NCI-H1092 (cell line): ENCODE results near the gene ZCCHC2.
A peak's percentile ranks its signal among the peaks of the same experiment; 100 is the strongest.

ENCODE experiments used
- DNase-seq: peaks from one replicate; lab custom pipeline; 2025; lab: John Stamatoyannopoulos, UW

The ZCCHC2 gene

GRCh38 chr18:62522504-62523254, at the start of gene ZCCHC2:
Gene ZCCHC2 (plus strand): TSS chr18:62523025. CDS start chr18:62523425, 400 bp downstream.
- DNase-seq, result peak; percentile 96

GRCh38 chr18:62479574-62479973, 43.3 kb upstream of the ZCCHC2 start:
- no peak for DNase-seq

- DNase-seq, result no peak
These were observed 41.9 kb upstream of the ZCCHC2 start for GRCh38 chr18:62480927-62481326.

GRCh38 chr18:62484941-62485340, 37.9 kb upstream of the ZCCHC2 start:
- DNase-seq, result no peak

- DNase-seq, result no peak
These were observed 37.1 kb upstream of the ZCCHC2 start for GRCh38 chr18:62485684-62486083.

- no peak for DNase-seq
These were observed 36.4 kb upstream of the ZCCHC2 start for GRCh38 chr18:62486290-62486964.

GRCh38 chr18:62487161-62487560, 35.7 kb upstream of the ZCCHC2 start:
- no peak for DNase-seq

- no peak for DNase-seq
These were observed 31.7 kb upstream of the ZCCHC2 start for GRCh38 chr18:62490967-62491695.

- no peak for DNase-seq
These were observed 29.6 kb upstream of the ZCCHC2 start for GRCh38 chr18:62493033-62493862.

- DNase-seq, result no peak
These were observed 28.1 kb upstream of the ZCCHC2 start for GRCh38 chr18:62494764-62495163.

GRCh38 chr18:62496262-62496661, 26.6 kb upstream of the ZCCHC2 start:
- DNase-seq, result no peak

- no peak for DNase-seq
These were observed 25.5 kb upstream of the ZCCHC2 start for GRCh38 chr18:62497190-62497772.

GRCh38 chr18:62498616-62499262, 24.1 kb upstream of the ZCCHC2 start:
- DNase-seq, result no peak

- DNase-seq, result no peak
These were observed 23.6 kb upstream of the ZCCHC2 start for GRCh38 chr18:62499263-62499650.

- DNase-seq, result no peak
These were observed 22.7 kb upstream of the ZCCHC2 start for GRCh38 chr18:62500174-62500573.

- no peak for DNase-seq
These were observed 21.7 kb upstream of the ZCCHC2 start for GRCh38 chr18:62500966-62501591.

GRCh38 chr18:62505669-62506494, 16.9 kb upstream of the ZCCHC2 start:
- no peak for DNase-seq

- DNase-seq, result no peak
These were observed 16.2 kb upstream of the ZCCHC2 start for GRCh38 chr18:62506495-62507143.

- DNase-seq, result no peak
These were observed 13.0 kb upstream of the ZCCHC2 start for GRCh38 chr18:62509779-62510178.
